Peyer's patch (tissue), 4 donors: Measurements from ENCODE around the gene SYNE1. TPM values are rescaled to one million over a fixed set of nuclear protein-coding genes. Genes with fewer than 3 reads are reported as not detected.

ENCODE experiments used
- DNase-seq, 3 donors: peaks; one replicate each; pipeline ENCODE4 v3.0.0-alpha.2; 2017 to 2019
- H3K27ac ChIP-seq, 4 donors: fragments of 200-600 bp; sonication (generic); one replicate each; pipeline ENCODE4 v1.5.1; 2016 to 2019
- H3K27me3 ChIP-seq, 2 donors: fragments of 200-600 bp; sonication (generic); one replicate each; pipeline ENCODE4 v1.5.1; 2019
- H3K36me3 ChIP-seq, 3 donors: fragments of 200-600 bp; sonication (generic); one replicate each; pipeline ENCODE4 v1.5.1; 2016 to 2019
- H3K4me1 ChIP-seq, 4 donors: fragments of 200-600 bp; sonication (generic); one replicate each; pipeline ENCODE4 v1.5.1; 2016 to 2019
- H3K4me3 ChIP-seq, 4 donors: fragments of 200-600 bp; sonication (generic); 1 replicate in 3 of 4; 2 replicates in 1 of 4; pipeline ENCODE4 v1.5.1; 2016 to 2019; ENCODE audit warnings: mild to moderate bottlenecking in 1 of 4
- H3K9me3 ChIP-seq, 4 donors: fragments of 200-600 bp; sonication (generic); one replicate each; pipeline ENCODE4 v1.5.1; 2016 to 2019; ENCODE audit warnings: mild to moderate bottlenecking in 1 of 4
- POLR2A ChIP-seq, 2 donors: fragments of 450-650 bp; IDR thresholded peaks; one replicate each; pipeline ENCODE4 v1.5.1; 2017; ENCODE audit warnings: antibody characterized with exemption in 2 of 2, mild to moderate bottlenecking in 2 of 2, moderate library complexity in 2 of 2
- total RNA-seq, 4 donors: library from RNA; depleted of rRNA; stranded (reverse); fragments of >200 nt; gene quantifications; one replicate each; pipeline ENCODE4 v1.1.0, GENCODE V29; 2016
- TF ChIP-seq, protein P1 (sequence below), 6 experiments: fragments of 450-650 bp in 4 of 6; fragments of 200-600 bp in 2 of 6; sonication (generic) in 1 of 6; IDR thresholded peaks; one replicate each; pipeline ENCODE4 v1.5.1; 2017 to 2019; ENCODE audit warnings: antibody characterized with exemption in 6 of 6, mild to moderate bottlenecking in 3 of 6, moderate library complexity in 1 of 6

Gene SYNE1
- total RNA-seq, 4 donors from 2014 or later = 23.1 to 245 (median 34.8) TPM

DNA sequence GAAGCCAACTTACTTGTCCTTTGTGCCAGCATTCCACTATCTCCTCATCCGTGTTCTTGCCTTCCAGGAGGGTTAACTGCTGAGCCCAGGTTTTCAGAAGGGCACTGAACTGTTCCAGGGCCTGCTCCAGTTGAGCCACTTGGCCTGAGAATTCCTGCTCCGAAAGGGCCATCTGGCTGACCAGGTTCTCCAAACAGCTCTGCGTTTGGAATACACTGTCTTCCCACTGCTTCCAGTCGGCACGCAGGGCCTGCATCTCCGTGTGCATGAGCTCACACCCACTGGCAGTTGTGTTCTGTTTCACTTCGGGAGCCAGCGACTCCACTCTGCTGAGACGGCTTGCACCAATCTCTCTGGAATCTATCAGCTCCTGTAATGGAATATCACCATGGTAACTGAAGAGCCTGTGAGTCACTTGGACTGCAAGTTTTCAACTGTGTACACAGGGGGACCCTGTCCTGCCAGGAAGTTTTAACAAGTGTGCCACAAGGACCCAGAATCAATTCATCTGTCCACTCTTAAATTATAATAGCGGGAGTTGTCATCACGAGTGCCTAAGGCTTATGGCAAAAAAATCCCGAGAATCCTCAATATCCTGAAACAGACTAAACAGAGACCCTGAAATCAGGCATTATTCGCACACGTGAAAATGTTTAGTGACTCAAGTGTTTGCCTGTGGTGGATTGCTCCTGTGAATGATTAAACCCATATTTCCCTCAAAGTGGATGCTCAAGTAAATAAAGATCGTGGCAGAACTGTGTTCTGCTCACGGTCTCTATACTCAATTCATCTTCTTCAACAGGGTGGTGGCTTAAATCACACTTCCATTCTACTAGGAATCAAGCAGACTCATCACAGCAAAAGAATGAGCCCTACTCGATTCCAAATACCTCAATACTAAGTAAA, 255.9 kb downstream of the SYNE1 start:
- DNase-seq = peak; percentile 22 to 64 (median 53)
- TF ChIP-seq POLR2A (IDR thresholded peaks at IDR 0.05) = peak in 1 of 2 donors; percentile 18
- TF ChIP-seq, protein P1, sequence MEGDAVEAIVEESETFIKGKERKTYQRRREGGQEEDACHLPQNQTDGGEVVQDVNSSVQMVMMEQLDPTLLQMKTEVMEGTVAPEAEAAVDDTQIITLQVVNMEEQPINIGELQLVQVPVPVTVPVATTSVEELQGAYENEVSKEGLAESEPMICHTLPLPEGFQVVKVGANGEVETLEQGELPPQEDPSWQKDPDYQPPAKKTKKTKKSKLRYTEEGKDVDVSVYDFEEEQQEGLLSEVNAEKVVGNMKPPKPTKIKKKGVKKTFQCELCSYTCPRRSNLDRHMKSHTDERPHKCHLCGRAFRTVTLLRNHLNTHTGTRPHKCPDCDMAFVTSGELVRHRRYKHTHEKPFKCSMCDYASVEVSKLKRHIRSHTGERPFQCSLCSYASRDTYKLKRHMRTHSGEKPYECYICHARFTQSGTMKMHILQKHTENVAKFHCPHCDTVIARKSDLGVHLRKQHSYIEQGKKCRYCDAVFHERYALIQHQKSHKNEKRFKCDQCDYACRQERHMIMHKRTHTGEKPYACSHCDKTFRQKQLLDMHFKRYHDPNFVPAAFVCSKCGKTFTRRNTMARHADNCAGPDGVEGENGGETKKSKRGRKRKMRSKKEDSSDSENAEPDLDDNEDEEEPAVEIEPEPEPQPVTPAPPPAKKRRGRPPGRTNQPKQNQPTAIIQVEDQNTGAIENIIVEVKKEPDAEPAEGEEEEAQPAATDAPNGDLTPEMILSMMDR (IDR thresholded peaks at IDR 0.05) = no peak
- H3K4me3 ChIP-seq = peak overlapping the region in 3 of 4 donors; percentile 17 to 45 (median 43)
- H3K9me3 ChIP-seq = no peaks in the 10 kb centered on the region
- H3K36me3 ChIP-seq = no peaks in the 10 kb centered on the region
- H3K4me1 ChIP-seq = no peaks in the 10 kb centered on the region
- H3K27ac ChIP-seq = peak overlapping the region; percentile 60 to 90 (median 72)
- H3K27me3 ChIP-seq = no peaks in the 10 kb centered on the region

DNA sequence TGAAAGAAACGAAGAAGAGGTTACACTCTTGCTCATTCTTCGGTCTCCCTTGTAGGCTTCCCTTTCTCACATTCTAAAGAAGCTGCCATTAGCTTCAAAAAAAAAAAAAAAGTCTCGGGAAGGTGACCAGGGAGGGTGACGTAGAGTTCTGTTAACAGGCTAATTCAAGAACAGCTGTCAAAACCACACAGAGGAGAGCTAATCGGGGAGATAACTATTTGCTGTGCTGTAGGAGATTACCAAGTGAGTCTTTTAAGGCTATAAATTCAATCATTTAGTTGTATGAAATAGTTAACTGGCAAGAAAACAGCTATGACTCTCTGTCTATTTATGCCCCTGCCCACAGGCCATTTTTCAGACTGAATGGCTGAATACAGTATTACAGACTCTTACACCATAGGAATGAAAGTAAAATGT, 256.8 kb downstream of the SYNE1 start:
- DNase-seq = no peak
- Histone ChIP-seq H3K4me3 (peak overlapping the region in 3 of 4 donors; percentile 17 to 45 (median 43)), H3K27me3 (no peaks in the 10 kb centered on the region), H3K4me1 (no peaks in the 10 kb centered on the region), H3K36me3 (peaks cover 0 to 4% (median 0%) of the 10 kb centered on the region in 3 donors), H3K27ac (peak overlapping the region in 3 of 4 donors; percentile 60 to 90 (median 82)), H3K9me3 (no peaks in the 10 kb centered on the region)
- no peak for TF ChIP-seq POLR2A (IDR thresholded peaks at IDR 0.05)
- TF ChIP-seq, protein P1 (IDR thresholded peaks at IDR 0.05) = no peak

DNA sequence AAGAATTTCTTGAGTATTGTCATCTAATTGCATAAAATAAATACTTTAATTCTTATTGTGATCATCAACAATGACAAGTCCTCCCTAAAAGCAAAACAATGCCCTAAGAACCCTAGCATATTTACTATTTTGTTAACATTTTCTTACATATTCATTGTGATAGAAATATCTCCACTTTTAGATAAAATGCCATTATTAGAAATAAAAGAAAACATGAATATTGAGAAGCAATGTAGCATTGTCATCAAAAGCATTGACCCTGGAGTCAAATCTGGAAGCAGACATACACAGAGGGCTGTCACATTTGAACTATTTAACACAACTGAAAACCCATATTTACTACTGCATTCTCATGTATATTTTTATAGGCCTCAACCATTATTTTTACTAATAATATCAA, 257.7 kb downstream of the SYNE1 start:
- TF ChIP-seq, protein P1 (IDR thresholded peaks at IDR 0.05) = no peak
- no peak for TF ChIP-seq POLR2A (IDR thresholded peaks at IDR 0.05)
- peak overlapping the region in 1 of 4 donors; percentile 43 for H3K4me3 ChIP-seq
- peak overlapping the region in 3 of 4 donors; percentile 60 to 90 (median 82) for H3K27ac ChIP-seq
- H3K9me3 ChIP-seq = no peaks in the 10 kb centered on the region
- no peaks in the 10 kb centered on the region for H3K4me1 ChIP-seq
- no peaks in the 10 kb centered on the region for H3K27me3 ChIP-seq
- no peak for DNase-seq
- H3K36me3 ChIP-seq = peaks cover 0 to 4% (median 0%) of the 10 kb centered on the region in 3 donors

DNA sequence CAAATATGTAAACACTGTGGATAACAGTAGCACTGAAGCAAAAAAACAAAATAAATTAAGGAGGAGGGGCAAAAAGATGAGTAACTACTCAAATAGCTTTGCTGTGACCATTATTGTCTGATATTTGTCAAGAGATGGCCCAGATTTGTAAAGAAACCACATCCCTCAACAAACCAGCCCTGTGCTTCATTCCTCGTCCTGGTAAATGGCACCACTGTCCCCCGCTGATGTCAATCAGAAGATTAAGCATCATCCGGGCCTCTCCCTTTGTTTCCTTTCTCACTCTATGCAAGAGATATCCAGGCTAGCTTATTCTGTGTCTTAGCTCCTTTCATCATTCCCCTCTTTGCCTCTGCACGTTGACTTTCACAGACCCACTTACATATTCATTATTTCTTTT, 259.0 kb downstream of the SYNE1 start:
- H3K36me3 ChIP-seq = peaks cover 0 to 4% (median 0%) of the 10 kb centered on the region in 3 donors
- TF ChIP-seq POLR2A (IDR thresholded peaks at IDR 0.05) = no peak
- TF ChIP-seq, protein P1 (IDR thresholded peaks at IDR 0.05) = no peak
- H3K27ac ChIP-seq = peak overlapping the region in 2 of 4 donors; percentile 1 to 90
- H3K27me3 ChIP-seq = no peaks in the 10 kb centered on the region
- H3K4me1 ChIP-seq = no peaks in the 10 kb centered on the region
- no peak for DNase-seq
- H3K9me3 ChIP-seq = no peaks in the 10 kb centered on the region
- H3K4me3 ChIP-seq = peak overlapping the region in 1 of 4 donors; percentile 1

DNA sequence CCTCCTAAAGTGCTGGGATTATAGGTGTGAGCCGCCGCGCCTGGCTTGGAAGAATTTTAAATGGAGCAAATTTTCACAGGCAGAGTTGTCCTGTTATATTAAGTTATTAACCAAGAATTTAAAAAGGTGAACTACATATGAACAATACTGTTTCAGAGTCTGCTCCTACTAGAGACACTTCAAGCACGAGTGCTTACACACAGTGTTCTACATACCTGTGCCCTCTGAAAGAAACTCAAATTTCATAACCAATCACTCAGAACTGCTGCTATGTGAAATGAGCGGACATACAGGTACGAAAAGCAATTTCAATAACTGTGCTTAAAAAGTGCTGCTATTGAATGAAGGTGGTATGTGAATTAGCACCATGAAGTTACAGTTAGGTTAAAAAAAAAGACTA, 262.0 kb downstream of the SYNE1 start:
- DNase-seq = no peak
- no peaks in the 10 kb centered on the region for H3K27me3 ChIP-seq
- peaks cover 0 to 4% (median 0%) of the 10 kb centered on the region in 3 donors for H3K36me3 ChIP-seq
- H3K4me3 ChIP-seq = no peak overlapping the region
- TF ChIP-seq, protein P1 (IDR thresholded peaks at IDR 0.05) = no peak
- TF ChIP-seq POLR2A (IDR thresholded peaks at IDR 0.05) = no peak
- no peaks in the 10 kb centered on the region for H3K4me1 ChIP-seq
- H3K27ac ChIP-seq = no peak overlapping the region
- H3K9me3 ChIP-seq = no peaks in the 10 kb centered on the region
